Testis (tissue), 3 donors: ENCODE measurements around the gene GALNT14. TPM values are rescaled to one million over a fixed set of nuclear protein-coding genes. Genes with fewer than 3 reads are reported as not detected.

Experiments
- DNase-seq: peaks from one replicate; pipeline ENCODE4 v3.0.0-alpha.2; 2019
- H3K27ac ChIP-seq, 2 donors: fragments of 200-600 bp; sonication (generic); one replicate each; pipeline ENCODE4 v1.5.1; 2019
- H3K27me3 ChIP-seq: fragments of 200-600 bp; sonication (generic); one replicate; pipeline ENCODE4 v1.5.1; 2019
- H3K36me3 ChIP-seq: fragments of 200-600 bp; sonication (generic); one replicate; pipeline ENCODE4 v1.5.1; 2017; ENCODE audit warnings: low read depth; ENCODE audit errors: missing control alignments
- H3K4me1 ChIP-seq: fragments of 200-600 bp; sonication (generic); one replicate; pipeline ENCODE4 v1.5.1; 2019
- H3K4me3 ChIP-seq, 2 donors: fragments of 200-600 bp; sonication (generic); one replicate each; pipeline ENCODE4 v1.5.1; 2017 to 2019
- H3K9me3 ChIP-seq: fragments of 200-600 bp; sonication (generic); one replicate; pipeline ENCODE4 v1.5.1; 2017
- POLR2A ChIP-seq: fragments of 450-650 bp; IDR thresholded peaks from one replicate; pipeline ENCODE4 v1.6.1; 2017; ENCODE audit warnings: antibody characterized with exemption, mild to moderate bottlenecking, moderate library complexity
- WGBS, 2 donors: methylation state at CpG; one replicate each; pipeline ENCODE4 v1.1.5; 2018; 5-methylcytosine and 5-hydroxymethylcytosine counted together
- intact Hi-C: fragments of 100-400 bp; cut with DNase I; formaldehyde crosslinking; loops from one replicate; pipeline ENCODE4 v1.15.1; 2023; ENCODE audit warnings: low total_unique reads
- polyA plus RNA-seq: library from polyadenylated mRNA; stranded (reverse); fragments of 350-450 nt; fragmentation: Illumina TruSeq; extraction: RNeasy Lipid Tissue Mini Kit (QIAGEN cat#74804); gene quantifications from one replicate; pipeline ENCODE4 v1.2.3, GENCODE V29; 2014; ENCODE audit warnings: low read depth, low replicate concordance; ENCODE audit not compliant: insufficient read depth
- total RNA-seq, 2 donors: library from RNA; depleted of rRNA; stranded (reverse); fragments of >200 nt; gene quantifications; one replicate each; pipeline ENCODE4 v1.2.3, GENCODE V29; 2016
- TF ChIP-seq, protein P1 (sequence below), 3 experiments: fragments of 450-650 bp in 2 of 3; fragments of 200-600 bp in 1 of 3; sonication (generic) in 1 of 3; IDR thresholded peaks; one replicate each; pipeline ENCODE4 v1.5.1; 2016 to 2019; ENCODE audit warnings: antibody characterized with exemption in 3 of 3, mild to moderate bottlenecking in 2 of 3, moderate library complexity in 1 of 3

Gene GALNT14
- total and polyA plus RNA-seq, 3 donors from 2014 or later = 6.9 to 31.5 (median 11.6) TPM

DNA sequence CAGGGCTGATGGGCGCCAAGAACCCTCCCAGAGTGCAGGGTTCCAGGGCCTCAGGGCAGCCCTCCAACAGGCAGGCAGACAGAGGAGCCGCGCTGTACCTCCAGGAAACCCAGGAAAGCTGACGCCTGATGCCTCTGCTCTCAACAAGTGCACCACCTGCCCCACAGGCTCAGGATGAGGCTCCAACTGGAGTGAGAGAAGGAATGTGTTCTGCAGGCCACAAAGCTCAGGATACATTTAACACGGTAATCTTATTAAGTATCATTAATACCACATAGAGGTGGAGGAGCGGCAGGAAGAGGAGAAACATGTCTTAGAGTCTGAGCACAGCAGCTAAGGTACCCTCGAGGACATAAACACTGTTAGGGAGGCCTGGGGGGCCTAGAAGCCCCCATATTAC lies 175.1 kb downstream of the GALNT14 start:
- intact Hi-C loops = no loop called here
- Histone ChIP-seq H3K27me3 (no peaks in the 10 kb centered on the region), H3K4me1 (no peaks in the 10 kb centered on the region), H3K4me3 (no peak overlapping the region), H3K27ac (no peak overlapping the region), H3K9me3 (no peaks in the 10 kb centered on the region), H3K36me3 (no peaks in the 10 kb centered on the region)
- no peak for DNase-seq
- no peak for TF ChIP-seq POLR2A
- TF ChIP-seq, protein P1, sequence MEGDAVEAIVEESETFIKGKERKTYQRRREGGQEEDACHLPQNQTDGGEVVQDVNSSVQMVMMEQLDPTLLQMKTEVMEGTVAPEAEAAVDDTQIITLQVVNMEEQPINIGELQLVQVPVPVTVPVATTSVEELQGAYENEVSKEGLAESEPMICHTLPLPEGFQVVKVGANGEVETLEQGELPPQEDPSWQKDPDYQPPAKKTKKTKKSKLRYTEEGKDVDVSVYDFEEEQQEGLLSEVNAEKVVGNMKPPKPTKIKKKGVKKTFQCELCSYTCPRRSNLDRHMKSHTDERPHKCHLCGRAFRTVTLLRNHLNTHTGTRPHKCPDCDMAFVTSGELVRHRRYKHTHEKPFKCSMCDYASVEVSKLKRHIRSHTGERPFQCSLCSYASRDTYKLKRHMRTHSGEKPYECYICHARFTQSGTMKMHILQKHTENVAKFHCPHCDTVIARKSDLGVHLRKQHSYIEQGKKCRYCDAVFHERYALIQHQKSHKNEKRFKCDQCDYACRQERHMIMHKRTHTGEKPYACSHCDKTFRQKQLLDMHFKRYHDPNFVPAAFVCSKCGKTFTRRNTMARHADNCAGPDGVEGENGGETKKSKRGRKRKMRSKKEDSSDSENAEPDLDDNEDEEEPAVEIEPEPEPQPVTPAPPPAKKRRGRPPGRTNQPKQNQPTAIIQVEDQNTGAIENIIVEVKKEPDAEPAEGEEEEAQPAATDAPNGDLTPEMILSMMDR (IDR thresholded peaks at IDR 0.05) = no peak
- WGBS, 2 donors = 60 to 79% methylated on average over 7 of the region's 7 CpGs

DNA sequence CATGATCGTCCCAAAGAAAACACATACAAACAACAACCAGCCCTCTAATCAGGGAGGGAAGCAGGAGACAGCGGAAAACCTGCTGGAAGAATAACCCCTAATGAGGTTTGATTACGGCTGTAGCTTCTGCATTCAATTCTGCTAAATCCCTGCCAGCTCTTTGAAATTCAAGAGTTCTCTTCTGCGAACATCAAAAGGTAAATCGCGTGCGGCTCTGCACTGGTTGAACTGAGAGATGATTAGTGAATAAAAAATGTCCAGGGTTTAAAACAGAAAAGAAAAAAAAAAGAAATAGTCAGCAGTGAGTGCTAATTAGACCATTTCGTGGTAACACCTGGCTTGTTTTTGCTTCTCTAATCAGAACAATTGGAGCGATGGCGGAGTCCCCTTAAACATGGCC lies 178.0 kb downstream of the GALNT14 start:
- H3K4me3 ChIP-seq = no peak overlapping the region
- H3K4me1 ChIP-seq = no peaks in the 10 kb centered on the region
- H3K27me3 ChIP-seq = no peaks in the 10 kb centered on the region
- WGBS, 2 donors = 81 to 94% methylated on average over 10 of the region's 10 CpGs
- TF ChIP-seq POLR2A = no peak
- TF ChIP-seq, protein P1 (IDR thresholded peaks at IDR 0.05) = no peak
- H3K36me3 ChIP-seq = no peaks in the 10 kb centered on the region
- intact Hi-C loops = no loop called here
- no peak for DNase-seq
- H3K9me3 ChIP-seq = no peaks in the 10 kb centered on the region
- no peak overlapping the region for H3K27ac ChIP-seq

GRCh38 chr2:30959653-30960052 lies 178.6 kb downstream of the GALNT14 start:
- no peak for DNase-seq
- WGBS, 2 donors = 88 to 93% methylated on average over 3 of the region's 3 CpGs
- H3K27ac ChIP-seq = no peak overlapping the region
- no peaks in the 10 kb centered on the region for H3K27me3 ChIP-seq
- H3K36me3 ChIP-seq = no peaks in the 10 kb centered on the region
- no peak overlapping the region for H3K4me3 ChIP-seq
- no peaks in the 10 kb centered on the region for H3K4me1 ChIP-seq
- H3K9me3 ChIP-seq = no peaks in the 10 kb centered on the region
- intact Hi-C loops = no loop called here
- TF ChIP-seq POLR2A = no peak
- TF ChIP-seq, protein P1 (IDR thresholded peaks at IDR 0.05) = no peak

- no peak overlapping the region for H3K27ac ChIP-seq
- intact Hi-C loops = no loop called here
- no peaks in the 10 kb centered on the region for H3K27me3 ChIP-seq
- DNase-seq = no peak
- H3K4me3 ChIP-seq = no peak overlapping the region
- no peaks in the 10 kb centered on the region for H3K9me3 ChIP-seq
- WGBS, 2 donors = 81 to 82% methylated on average over 4 of the region's 4 CpGs
- H3K4me1 ChIP-seq = no peaks in the 10 kb centered on the region
- no peak for TF ChIP-seq POLR2A
- TF ChIP-seq, protein P1 (IDR thresholded peaks at IDR 0.05) = no peak
- H3K36me3 ChIP-seq = no peaks in the 10 kb centered on the region
These were observed 179.3 kb downstream of the GALNT14 start for GRCh38 chr2:30958918-30959265.

GRCh38 chr2:30958193-30958917 lies 179.9 kb downstream of the GALNT14 start:
- Histone ChIP-seq H3K4me3 (no peak overlapping the region), H3K27ac (no peak overlapping the region), H3K27me3 (no peaks in the 10 kb centered on the region), H3K9me3 (no peaks in the 10 kb centered on the region), H3K4me1 (no peaks in the 10 kb centered on the region), H3K36me3 (no peaks in the 10 kb centered on the region)
- intact Hi-C loops = no loop called here
- no peak for DNase-seq
- 89 to 91% methylated on average over 15 of the region's 15 CpGs for WGBS, 2 donors
- no peak for TF ChIP-seq POLR2A
- TF ChIP-seq, protein P1 (IDR thresholded peaks at IDR 0.05) = no peak
